ENCODE data around the gene PTPRM.

Gene PTPRM

DNA sequence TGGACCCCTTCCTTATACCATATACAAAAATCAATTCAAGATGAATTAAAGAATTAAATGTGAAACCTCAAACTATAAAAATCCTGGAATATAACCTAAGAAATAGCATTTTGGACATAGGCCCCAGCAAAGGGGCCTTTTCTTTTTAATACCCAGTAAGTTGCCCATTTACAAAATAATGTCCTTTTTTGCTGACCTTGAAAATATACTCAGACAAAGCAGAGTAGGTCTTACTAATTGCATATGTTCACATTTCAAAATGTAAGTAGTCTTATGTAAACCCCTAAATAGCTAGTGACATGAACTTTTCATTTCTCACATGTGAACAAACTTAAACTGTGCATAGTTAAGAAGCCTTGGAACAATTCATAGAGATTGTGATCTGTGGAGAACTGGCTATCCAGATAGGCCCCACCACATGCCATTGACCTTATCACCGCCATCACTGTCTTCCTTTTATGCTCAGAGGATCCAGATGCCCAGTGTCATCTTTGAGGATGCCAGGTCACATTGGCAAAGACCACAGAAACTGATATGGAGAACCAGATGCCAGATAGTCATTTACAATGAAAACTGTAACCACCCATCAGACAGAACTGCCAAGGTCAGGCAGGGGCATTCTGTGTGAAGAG lies 759.8 kb downstream of the PTPRM start:
- Histone ChIP-seq H3K4me3 (ENCODE audit: low read length) (no peak overlapping the region), H4K20me1 (ENCODE audit: insufficient read depth, low read length) (no peaks in the 10 kb centered on the region), H2AFZ (ENCODE audit: low read length) (no peak overlapping the region), H3K9me3 (replicated peaks; ENCODE audit: insufficient read depth, low read length) (no peaks in the 10 kb centered on the region), H3K36me3 (replicated peaks; ENCODE audit: insufficient read depth, low read length) (no peaks in the 10 kb centered on the region), H3K27ac (ENCODE audit: low read length) (no peak overlapping the region), H3K27me3 (replicated peaks; ENCODE audit: insufficient read depth, low read length) (no peaks in the 10 kb centered on the region), H3K4me1 (ENCODE audit: low read length) (no peaks in the 10 kb centered on the region), H3K4me2 (ENCODE audit: low read depth, low read length) (no peak overlapping the region), H3K79me2 (ENCODE audit: low read length) (no peaks in the 10 kb centered on the region), H3F3A (ENCODE audit: insufficient read depth, low read length) (no peaks in the 10 kb centered on the region), H3K9ac (ENCODE audit: low read length) (no peak overlapping the region), H3K9me2 (replicated peaks; ENCODE audit: insufficient read depth, low read length) (no peaks in the 10 kb centered on the region)
- TF ChIP-seq EZH2 (optimal IDR thresholded peaks at IDR 0.05; ENCODE audit: low read depth, low read length) (no peak), EZH2phosphoT487 (IDR thresholded peaks at IDR 0.05; ENCODE audit: low read length) (no peak)
- TF ChIP-seq, protein P1, sequence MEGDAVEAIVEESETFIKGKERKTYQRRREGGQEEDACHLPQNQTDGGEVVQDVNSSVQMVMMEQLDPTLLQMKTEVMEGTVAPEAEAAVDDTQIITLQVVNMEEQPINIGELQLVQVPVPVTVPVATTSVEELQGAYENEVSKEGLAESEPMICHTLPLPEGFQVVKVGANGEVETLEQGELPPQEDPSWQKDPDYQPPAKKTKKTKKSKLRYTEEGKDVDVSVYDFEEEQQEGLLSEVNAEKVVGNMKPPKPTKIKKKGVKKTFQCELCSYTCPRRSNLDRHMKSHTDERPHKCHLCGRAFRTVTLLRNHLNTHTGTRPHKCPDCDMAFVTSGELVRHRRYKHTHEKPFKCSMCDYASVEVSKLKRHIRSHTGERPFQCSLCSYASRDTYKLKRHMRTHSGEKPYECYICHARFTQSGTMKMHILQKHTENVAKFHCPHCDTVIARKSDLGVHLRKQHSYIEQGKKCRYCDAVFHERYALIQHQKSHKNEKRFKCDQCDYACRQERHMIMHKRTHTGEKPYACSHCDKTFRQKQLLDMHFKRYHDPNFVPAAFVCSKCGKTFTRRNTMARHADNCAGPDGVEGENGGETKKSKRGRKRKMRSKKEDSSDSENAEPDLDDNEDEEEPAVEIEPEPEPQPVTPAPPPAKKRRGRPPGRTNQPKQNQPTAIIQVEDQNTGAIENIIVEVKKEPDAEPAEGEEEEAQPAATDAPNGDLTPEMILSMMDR (IDR thresholded peaks at IDR 0.05; ENCODE audit: low read length), result no peak
- no peak for DNase-seq

DNA sequence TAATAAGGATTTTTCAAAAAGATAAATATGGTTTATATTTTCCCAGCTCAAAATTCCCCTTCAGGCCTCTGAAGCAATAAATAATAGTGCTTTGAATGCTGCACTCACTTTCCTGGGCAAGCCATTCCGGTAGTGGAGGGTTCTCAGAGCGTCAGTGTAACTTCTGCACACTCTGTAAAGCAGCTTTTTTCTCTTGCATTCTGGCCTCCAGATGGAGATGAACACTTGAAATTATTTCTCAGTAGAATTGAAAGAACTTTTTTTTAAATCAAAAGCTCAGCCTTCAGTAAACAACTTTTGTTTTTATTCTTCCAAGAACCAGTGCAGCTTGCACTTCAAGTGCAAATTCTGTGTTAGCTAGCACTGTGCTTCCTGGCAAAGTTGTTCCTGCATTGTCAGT lies 761.0 kb downstream of the PTPRM start:
- Histone ChIP-seq H4K20me1 (ENCODE audit: insufficient read depth, low read length) (no peaks in the 10 kb centered on the region), H3K4me3 (ENCODE audit: low read length) (no peak overlapping the region), H3K9me3 (replicated peaks; ENCODE audit: insufficient read depth, low read length) (no peaks in the 10 kb centered on the region), H2AFZ (ENCODE audit: low read length) (no peak overlapping the region), H3K27me3 (replicated peaks; ENCODE audit: insufficient read depth, low read length) (no peaks in the 10 kb centered on the region), H3K9me2 (replicated peaks; ENCODE audit: insufficient read depth, low read length) (no peaks in the 10 kb centered on the region), H3K4me2 (ENCODE audit: low read depth, low read length) (no peak overlapping the region), H3K27ac (ENCODE audit: low read length) (no peak overlapping the region), H3K36me3 (replicated peaks; ENCODE audit: insufficient read depth, low read length) (no peaks in the 10 kb centered on the region), H3K9ac (ENCODE audit: low read length) (no peak overlapping the region), H3K4me1 (ENCODE audit: low read length) (no peaks in the 10 kb centered on the region), H3F3A (ENCODE audit: insufficient read depth, low read length) (no peaks in the 10 kb centered on the region), H3K79me2 (ENCODE audit: low read length) (no peaks in the 10 kb centered on the region)
- no peak for DNase-seq
- TF ChIP-seq, protein P1 (IDR thresholded peaks at IDR 0.05; ENCODE audit: low read length), result no peak
- no peak for TF ChIP-seq EZH2phosphoT487 (IDR thresholded peaks at IDR 0.05; ENCODE audit: low read length)
- no peak for TF ChIP-seq EZH2 (optimal IDR thresholded peaks at IDR 0.05; ENCODE audit: low read depth, low read length)

DNA sequence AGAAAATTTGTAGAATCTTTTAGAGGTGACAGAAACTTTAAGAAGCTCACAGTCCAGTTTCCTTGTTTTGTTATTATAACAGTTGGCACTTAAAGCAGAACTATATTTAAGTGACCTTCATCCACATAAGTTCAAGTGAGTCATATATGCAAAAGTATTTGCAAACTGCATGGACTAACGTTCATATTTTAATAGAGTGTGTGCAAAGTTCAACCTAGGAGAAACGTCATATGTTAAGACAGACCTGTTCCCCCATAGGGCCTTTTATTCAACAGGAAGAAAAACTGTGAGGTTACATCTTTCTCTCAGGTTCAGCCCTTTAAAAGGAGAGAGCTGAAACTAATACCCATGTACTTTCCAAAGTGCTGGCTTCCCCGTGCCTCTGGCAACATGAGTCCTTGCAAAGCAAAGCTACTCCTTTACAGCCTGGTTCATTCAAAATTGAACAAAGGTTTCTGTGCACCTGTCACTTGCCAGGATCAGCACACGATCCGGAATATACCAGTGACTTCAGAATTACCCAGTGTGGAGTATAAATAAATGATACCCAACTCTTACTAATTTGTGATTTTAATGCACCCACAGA lies 762.2 kb downstream of the PTPRM start:
- Histone ChIP-seq H3K27me3 (replicated peaks; ENCODE audit: insufficient read depth, low read length) (no peaks in the 10 kb centered on the region), H3K4me1 (ENCODE audit: low read length) (no peaks in the 10 kb centered on the region), H3K9me2 (replicated peaks; ENCODE audit: insufficient read depth, low read length) (no peaks in the 10 kb centered on the region), H3F3A (ENCODE audit: insufficient read depth, low read length) (no peaks in the 10 kb centered on the region), H3K36me3 (replicated peaks; ENCODE audit: insufficient read depth, low read length) (no peaks in the 10 kb centered on the region), H3K79me2 (ENCODE audit: low read length) (no peaks in the 10 kb centered on the region), H3K4me3 (ENCODE audit: low read length) (no peak overlapping the region), H3K9ac (ENCODE audit: low read length) (no peak overlapping the region), H4K20me1 (ENCODE audit: insufficient read depth, low read length) (no peaks in the 10 kb centered on the region), H3K27ac (ENCODE audit: low read length) (no peak overlapping the region), H2AFZ (ENCODE audit: low read length) (no peak overlapping the region), H3K9me3 (replicated peaks; ENCODE audit: insufficient read depth, low read length) (no peaks in the 10 kb centered on the region), H3K4me2 (ENCODE audit: low read depth, low read length) (no peak overlapping the region)
- TF ChIP-seq EZH2phosphoT487 (IDR thresholded peaks at IDR 0.05; ENCODE audit: low read length), result no peak
- TF ChIP-seq, protein P1 (IDR thresholded peaks at IDR 0.05; ENCODE audit: low read length), result no peak
- no peak for TF ChIP-seq EZH2 (optimal IDR thresholded peaks at IDR 0.05; ENCODE audit: low read depth, low read length)
- no peak for DNase-seq
